Measurements from ENCODE around the gene WLS. TPM values are rescaled to one million over a fixed set of nuclear protein-coding genes. Genes with fewer than 3 reads are reported as not detected.

The WLS gene
- total RNA-seq, 2 donors from 2014 or later: not detected

- peaks cover 31 to 43% of the 10 kb centered on the region in 2 donors for H3K27me3 Mint-ChIP-seq
- H3K9me3 Mint-ChIP-seq: no peaks in the 10 kb centered on the region
- ATAC-seq (no peak), DNase-seq (ENCODE audit: low spot score) (no peak)
- no peak overlapping the region for H3K4me3 Mint-ChIP-seq
- peaks cover 0 to 9% of the 10 kb centered on the region in 2 donors for H3K4me1 Mint-ChIP-seq (ENCODE audit: low read depth in 2 of 2)
- peaks cover 4% of the 10 kb centered on the region for H3K36me3 Mint-ChIP-seq
- no peak overlapping the region for H3K27ac Mint-ChIP-seq
Measured at GRCh38 chr1:68234094-68234493, 1.8 kb upstream of the WLS start.

GRCh38 chr1:68233202-68233601 lies 879 bp upstream of the WLS start:
- no peak for DNase-seq (ENCODE audit: low spot score)
- Mint-ChIP-seq H3K4me1 (ENCODE audit: low read depth in 2 of 2) (peaks cover 0 to 9% of the 10 kb centered on the region in 2 donors), H3K9me3 (no peaks in the 10 kb centered on the region), H3K27ac (no peak overlapping the region), H3K36me3 (peaks cover 4% of the 10 kb centered on the region), H3K4me3 (no peak overlapping the region), H3K27me3 (peaks cover 31 to 45% of the 10 kb centered on the region in 2 donors)
- no peak for ATAC-seq

DNA sequence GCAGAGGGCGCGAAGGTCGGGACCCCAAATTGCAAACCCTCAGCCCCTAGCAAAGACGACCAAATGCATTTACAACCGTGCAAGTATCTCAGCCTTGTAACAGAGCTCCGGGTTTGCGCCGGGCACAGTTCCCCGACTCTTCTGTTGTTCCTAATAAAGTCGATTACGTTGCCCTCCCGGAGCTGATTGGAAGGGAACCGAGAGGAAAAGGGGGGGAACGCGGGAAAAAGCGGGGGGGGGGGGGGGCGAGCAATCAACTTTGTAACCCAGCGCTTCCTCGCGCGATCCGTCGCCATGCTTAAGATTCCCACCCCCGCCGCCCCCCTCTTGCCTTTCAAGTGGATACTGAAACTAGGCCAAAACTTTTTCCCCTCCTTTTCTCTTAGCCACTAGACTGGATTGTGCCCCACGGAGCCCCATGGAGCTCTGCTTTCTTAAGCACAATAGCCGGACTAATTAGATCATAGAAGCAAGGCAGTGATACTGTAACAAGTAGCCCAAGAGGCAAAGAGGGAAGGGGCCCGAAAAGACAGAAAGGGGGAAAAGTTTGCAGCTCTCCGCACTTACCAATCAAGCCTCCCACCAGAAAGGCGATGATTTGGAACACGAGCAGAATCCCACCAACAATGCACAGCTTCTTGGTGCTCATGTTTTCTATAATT lies 565 bp downstream of the WLS start:
- DNase-seq (ENCODE audit: low spot score) (no peak), ATAC-seq (no peak)
- Mint-ChIP-seq H3K27me3 (peaks cover 31 to 45% of the 10 kb centered on the region in 2 donors), H3K9me3 (no peaks in the 10 kb centered on the region), H3K4me3 (no peak overlapping the region), H3K27ac (no peak overlapping the region), H3K4me1 (ENCODE audit: low read depth in 2 of 2) (peaks cover 0 to 9% of the 10 kb centered on the region in 2 donors), H3K36me3 (peaks cover 4% of the 10 kb centered on the region)

DNA sequence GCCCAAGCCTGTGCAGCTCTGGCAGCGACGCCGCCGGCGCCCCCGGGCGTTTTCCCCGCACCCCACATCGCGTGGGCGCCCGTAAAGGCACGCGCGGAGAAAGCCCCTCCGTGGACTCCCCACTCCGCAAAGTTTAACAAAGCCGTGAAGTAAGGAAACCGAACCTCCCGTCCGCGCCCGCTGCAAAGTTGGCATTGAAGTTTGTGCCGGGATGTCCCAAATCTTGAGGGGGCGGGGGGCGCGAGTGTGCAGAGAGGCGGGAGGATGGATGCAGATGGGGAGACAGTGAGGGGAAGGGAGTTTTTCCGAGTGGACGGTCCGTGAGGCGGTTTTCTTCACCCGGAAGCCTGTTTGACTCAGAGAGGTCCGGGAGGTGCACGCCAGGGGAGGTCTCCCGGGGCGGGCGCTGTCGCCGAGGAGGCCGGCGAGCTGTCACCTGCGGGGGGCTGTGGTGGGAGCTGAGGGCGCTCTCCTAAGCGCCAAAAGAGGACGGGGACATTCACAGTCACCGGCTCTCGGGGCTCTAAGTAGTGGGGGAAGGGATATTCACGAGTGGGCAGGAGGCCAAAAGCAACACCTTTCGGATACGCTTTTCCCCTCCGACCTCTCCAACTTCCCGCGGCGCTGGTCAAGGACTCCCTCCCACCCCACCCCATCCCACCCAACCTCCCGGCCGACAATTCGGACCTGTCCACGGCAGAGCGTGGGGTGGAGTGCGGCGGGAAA lies 1.3 kb downstream of the WLS start:
- Mint-ChIP-seq H3K27me3 (peaks cover 31 to 45% of the 10 kb centered on the region in 2 donors), H3K4me3 (no peak overlapping the region), H3K27ac (no peak overlapping the region), H3K9me3 (no peaks in the 10 kb centered on the region), H3K36me3 (peaks cover 4% of the 10 kb centered on the region), H3K4me1 (ENCODE audit: low read depth in 2 of 2) (peaks cover 0 to 9% of the 10 kb centered on the region in 2 donors)
- ATAC-seq: no peak
- DNase-seq (ENCODE audit: low spot score): no peak

DNA sequence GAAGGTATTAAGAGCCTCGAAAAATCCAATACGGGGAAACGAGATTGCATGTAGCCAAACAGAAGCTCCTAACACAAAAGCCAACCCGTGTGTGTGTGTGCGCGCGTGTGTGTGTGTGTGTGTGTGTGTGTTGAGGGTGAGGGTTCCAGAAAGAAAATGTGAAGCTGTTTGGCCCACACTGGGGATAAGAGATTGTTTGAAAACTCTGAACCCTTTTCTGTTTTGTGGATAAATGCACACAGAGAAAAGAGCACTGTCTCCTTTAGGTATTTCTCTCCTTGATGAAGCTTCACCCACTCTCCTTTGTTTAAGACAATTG lies 1.9 kb downstream of the WLS start:
- H3K4me1 Mint-ChIP-seq (ENCODE audit: low read depth in 2 of 2): peaks cover 0 to 9% of the 10 kb centered on the region in 2 donors
- no peak for DNase-seq (ENCODE audit: low spot score)
- no peak overlapping the region for H3K27ac Mint-ChIP-seq
- H3K9me3 Mint-ChIP-seq: no peaks in the 10 kb centered on the region
- H3K4me3 Mint-ChIP-seq: no peak overlapping the region
- peaks cover 4% of the 10 kb centered on the region for H3K36me3 Mint-ChIP-seq
- ATAC-seq: no peak
- H3K27me3 Mint-ChIP-seq: peaks cover 34 to 45% of the 10 kb centered on the region in 2 donors

DNA sequence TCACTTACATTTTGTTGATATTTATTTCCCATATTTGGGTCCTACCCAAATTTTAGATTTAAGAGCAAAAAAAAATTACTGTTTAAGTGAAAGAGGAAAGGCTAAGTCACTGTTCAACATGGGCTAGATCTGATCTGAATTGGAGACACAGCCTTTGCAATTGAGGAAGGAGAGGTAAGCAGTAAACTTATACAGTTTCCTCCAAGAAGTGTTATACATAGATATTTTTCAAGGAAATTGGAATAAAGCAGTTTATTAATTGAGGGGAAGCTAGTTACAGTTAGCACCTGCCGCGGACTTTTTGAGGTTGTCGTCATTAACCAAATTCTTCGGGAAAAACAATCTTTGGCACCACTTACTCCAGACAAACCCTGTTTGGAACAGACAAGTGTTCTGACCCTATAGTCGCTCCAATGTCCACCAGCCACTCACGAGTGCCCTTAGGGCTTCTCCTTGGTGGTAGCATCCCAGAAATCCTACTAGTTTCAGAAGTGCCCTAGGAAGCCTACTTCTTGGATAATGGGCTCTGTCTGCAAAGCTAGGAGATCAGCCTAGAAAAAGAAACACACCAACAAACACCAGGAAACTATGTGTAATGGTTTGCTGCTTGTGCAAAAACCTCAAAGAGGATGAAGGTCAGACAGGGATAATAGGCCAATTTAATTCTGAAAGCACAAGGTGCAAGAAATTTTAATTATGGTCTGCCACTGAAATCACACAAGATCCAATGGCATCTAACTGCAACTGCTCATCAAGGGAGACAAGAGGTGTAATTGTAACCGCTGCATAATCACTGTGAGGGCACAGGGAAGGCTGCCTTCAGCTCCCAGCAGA lies 2.5 kb downstream of the WLS start:
- no peak for ATAC-seq

DNA sequence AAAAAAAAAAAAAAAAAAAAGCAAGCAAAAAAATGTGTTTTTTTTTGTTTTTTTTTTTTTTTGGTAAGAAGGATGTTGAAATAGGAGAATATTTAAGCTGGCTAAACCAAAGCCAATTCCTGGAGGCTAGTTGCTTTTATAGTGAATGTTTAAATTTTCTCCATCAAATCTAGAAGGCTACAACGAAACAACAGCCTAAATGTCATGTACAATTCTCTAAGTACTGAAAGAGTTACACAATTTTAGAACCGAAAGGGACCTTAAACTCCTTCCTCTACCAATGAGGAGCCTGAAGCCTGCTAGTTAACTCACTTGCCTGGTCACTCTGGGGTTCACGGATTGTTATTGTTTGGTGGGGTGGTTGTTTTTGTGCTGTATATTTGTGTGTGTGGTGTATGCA lies 3.5 kb downstream of the WLS start:
- Mint-ChIP-seq H3K4me3 (no peak overlapping the region), H3K36me3 (peaks cover 2% of the 10 kb centered on the region), H3K9me3 (no peaks in the 10 kb centered on the region), H3K27me3 (peaks cover 34 to 35% of the 10 kb centered on the region in 2 donors), H3K4me1 (ENCODE audit: low read depth in 2 of 2) (peaks cover 0 to 9% of the 10 kb centered on the region in 2 donors), H3K27ac (no peak overlapping the region)
- DNase-seq (ENCODE audit: low spot score) (no peak), ATAC-seq (no peak)

More for the DNA sequence above, 2.5 kb downstream of the WLS start:
- H3K4me1 Mint-ChIP-seq (ENCODE audit: low read depth in 2 of 2): peaks cover 0 to 9% of the 10 kb centered on the region in 2 donors
- DNase-seq (ENCODE audit: low spot score): no peak
- no peaks in the 10 kb centered on the region for H3K9me3 Mint-ChIP-seq
- peaks cover 34 to 44% of the 10 kb centered on the region in 2 donors for H3K27me3 Mint-ChIP-seq
- no peak overlapping the region for H3K4me3 Mint-ChIP-seq
- H3K27ac Mint-ChIP-seq: no peak overlapping the region
- peaks cover 4% of the 10 kb centered on the region for H3K36me3 Mint-ChIP-seq

DNA sequence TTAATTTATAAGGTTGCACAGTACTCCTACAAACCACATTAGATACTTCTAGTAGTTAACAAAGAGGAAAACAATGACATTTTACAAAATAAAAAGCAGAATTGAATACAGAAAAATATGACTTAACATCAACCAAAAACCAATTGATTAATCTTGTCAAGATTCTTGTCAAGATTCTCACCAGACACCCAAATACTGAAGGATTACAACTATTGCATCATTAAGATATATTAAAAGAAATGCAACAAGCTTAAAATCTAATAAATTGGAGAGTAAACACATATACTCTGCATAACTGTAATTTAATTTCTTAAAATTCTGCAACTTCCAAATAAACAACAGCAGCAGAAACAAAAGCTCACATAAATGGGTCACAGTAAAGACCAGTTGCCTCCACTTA lies 4.7 kb downstream of the WLS start:
- DNase-seq (ENCODE audit: low spot score) (no peak), ATAC-seq (no peak)
- Mint-ChIP-seq H3K4me1 (ENCODE audit: low read depth in 2 of 2) (peaks cover 0 to 3% of the 10 kb centered on the region in 2 donors), H3K9me3 (no peaks in the 10 kb centered on the region), H3K27ac (no peak overlapping the region), H3K27me3 (peaks cover 21 to 28% of the 10 kb centered on the region in 2 donors), H3K36me3 (no peaks in the 10 kb centered on the region), H3K4me3 (no peak overlapping the region)

- Mint-ChIP-seq H3K4me1 (ENCODE audit: low read depth in 2 of 2) (peaks cover 0 to 1% of the 10 kb centered on the region in 2 donors), H3K36me3 (no peaks in the 10 kb centered on the region), H3K9me3 (no peaks in the 10 kb centered on the region), H3K4me3 (no peak overlapping the region), H3K27ac (no peak overlapping the region), H3K27me3 (peaks cover 18 to 24% of the 10 kb centered on the region in 2 donors)
- ATAC-seq (no peak), DNase-seq (ENCODE audit: low spot score) (no peak)
Measured at GRCh38 chr1:68225781-68226180, 6.5 kb downstream of the WLS start.

- H3K4me3 Mint-ChIP-seq: no peak overlapping the region
- no peaks in the 10 kb centered on the region for H3K36me3 Mint-ChIP-seq
- H3K9me3 Mint-ChIP-seq: no peaks in the 10 kb centered on the region
Measured at GRCh38 chr1:68223687-68224086, 8.6 kb downstream of the WLS start.

DNA sequence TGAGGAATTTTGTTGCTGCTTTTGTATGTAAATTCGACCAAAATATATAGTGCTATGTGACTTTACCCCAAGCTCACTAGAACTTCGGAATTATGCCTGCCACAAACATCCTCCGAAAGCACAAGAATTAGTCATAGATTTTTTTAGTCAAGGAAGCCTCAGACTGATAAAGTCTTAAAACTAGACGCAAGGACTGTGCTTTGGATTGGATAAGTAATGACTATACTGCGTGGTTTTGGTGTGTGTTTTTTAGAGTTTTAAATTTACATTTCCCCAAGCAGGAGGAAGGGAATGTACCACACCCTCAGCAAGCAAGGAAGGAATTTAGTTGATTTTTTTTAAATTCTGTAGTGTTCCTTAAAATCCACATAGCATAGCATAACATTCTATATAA lies 10.3 kb downstream of the WLS start:
- no peak overlapping the region for H3K27ac Mint-ChIP-seq
- H3K36me3 Mint-ChIP-seq: no peaks in the 10 kb centered on the region
- no peak overlapping the region for H3K4me3 Mint-ChIP-seq
- no peak for ATAC-seq
- no peaks in the 10 kb centered on the region for H3K9me3 Mint-ChIP-seq
- H3K27me3 Mint-ChIP-seq: peaks cover 0 to 9% of the 10 kb centered on the region in 2 donors
- no peaks in the 10 kb centered on the region for H3K4me1 Mint-ChIP-seq (ENCODE audit: low read depth in 2 of 2)
- no peak for DNase-seq (ENCODE audit: low spot score)

More at GRCh38 chr1:68223687-68224086, 8.6 kb downstream of the WLS start:
- Mint-ChIP-seq H3K27me3 (peaks cover 0 to 9% of the 10 kb centered on the region in 2 donors), H3K4me1 (ENCODE audit: low read depth in 2 of 2) (no peaks in the 10 kb centered on the region), H3K27ac (no peak overlapping the region)
- ATAC-seq: no peak
- DNase-seq (ENCODE audit: low spot score): no peak

DNA sequence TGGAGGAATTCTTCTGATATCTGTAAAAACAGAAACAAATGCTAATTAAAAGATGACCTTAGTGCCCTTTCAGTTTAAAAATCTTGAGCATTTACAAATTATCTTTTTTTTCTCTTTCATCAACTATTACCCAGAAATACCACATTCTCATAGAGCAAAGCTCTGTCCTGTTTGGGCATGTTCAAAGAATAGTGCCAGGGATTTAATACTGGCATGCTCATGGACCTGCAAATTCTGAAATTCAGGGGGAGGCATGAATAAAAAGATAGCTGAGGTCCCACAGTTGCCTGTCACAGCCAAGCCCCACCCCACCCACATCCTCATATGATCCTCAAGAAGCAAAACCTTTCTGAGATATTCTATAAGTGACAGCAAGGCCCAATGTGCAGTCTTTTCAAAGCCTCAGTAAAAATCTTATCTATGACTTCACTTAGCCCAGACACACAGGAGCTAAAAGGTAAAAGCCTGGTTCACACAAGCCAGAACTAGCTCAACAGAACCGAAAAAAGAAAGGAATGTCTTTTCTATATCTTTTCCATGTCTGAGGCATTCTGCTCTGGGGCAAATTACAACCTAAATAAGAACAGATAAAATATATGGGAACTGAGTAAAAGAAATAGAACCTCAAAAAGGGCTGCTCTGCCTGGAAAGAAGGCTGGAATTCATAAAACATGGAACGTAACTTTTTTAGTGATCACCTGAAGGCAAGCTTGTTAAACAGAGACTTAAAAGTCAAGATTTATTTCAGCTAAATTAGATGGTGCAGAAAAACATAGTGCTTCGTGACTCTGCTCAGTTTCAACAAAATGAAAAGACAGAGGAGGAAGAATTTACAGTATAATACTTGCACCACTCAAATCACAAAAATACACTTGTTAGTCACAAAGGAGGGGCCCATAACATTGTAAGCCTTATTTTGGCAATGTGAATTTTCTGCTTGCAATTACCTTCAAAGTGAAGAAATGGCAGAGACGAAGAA lies 11.0 kb downstream of the WLS start:
- peaks cover 0 to 9% of the 10 kb centered on the region in 2 donors for H3K27me3 Mint-ChIP-seq
- DNase-seq (ENCODE audit: low spot score) (no peak), ATAC-seq (no peak)
- no peak overlapping the region for H3K4me3 Mint-ChIP-seq
- no peak overlapping the region for H3K27ac Mint-ChIP-seq
- no peaks in the 10 kb centered on the region for H3K9me3 Mint-ChIP-seq
- no peaks in the 10 kb centered on the region for H3K36me3 Mint-ChIP-seq
- no peaks in the 10 kb centered on the region for H3K4me1 Mint-ChIP-seq (ENCODE audit: low read depth in 2 of 2)

DNA sequence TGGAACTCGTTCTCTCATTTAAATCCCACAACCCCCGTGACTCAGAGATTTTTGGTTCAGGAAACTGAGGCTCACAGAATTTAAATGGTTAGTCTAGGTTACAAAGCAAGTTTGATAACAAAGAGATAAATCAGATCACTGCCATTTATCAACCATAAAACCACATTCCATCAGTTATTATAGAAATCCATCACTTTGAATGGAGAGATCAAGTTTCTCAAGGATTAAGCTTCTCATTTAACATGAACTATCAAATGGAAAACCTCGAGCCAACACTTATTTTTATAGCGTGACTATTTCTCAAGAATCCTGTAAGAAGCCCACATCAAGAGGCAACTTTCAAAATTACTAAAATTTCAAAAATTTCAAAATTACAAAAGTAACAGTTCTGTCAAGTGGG lies 11.9 kb downstream of the WLS start:
- DNase-seq (ENCODE audit: low spot score) (no peak), ATAC-seq (no peak)
- Mint-ChIP-seq H3K9me3 (no peaks in the 10 kb centered on the region), H3K27ac (no peak overlapping the region), H3K27me3 (peaks cover 0 to 7% of the 10 kb centered on the region in 2 donors), H3K36me3 (no peaks in the 10 kb centered on the region), H3K4me1 (ENCODE audit: low read depth in 2 of 2) (no peaks in the 10 kb centered on the region), H3K4me3 (no peak overlapping the region)

All from natural killer cell treated with Interleukin-12 subunit alpha and Interleukin-12 subunit beta and Interleukin-15 and Interleukin-18, amount 100 ng/mL, for 72 hours (primary cell).